A673 (cell line): Measurements from ENCODE around the gene SLC38A9.

ENCODE experiments used
- CTCF ChIP-seq: fragments of 300-800, 200-600 bp; sonication (generic); conservative IDR thresholded peaks from 2 replicates; pipeline ENCODE4 v1.5.1; 2017; ENCODE audit warnings: low read depth, mild to moderate bottlenecking, antibody characterized with exemption, low read length, moderate library complexity, mixed read lengths
- EZH2 ChIP-seq: fragments of 200-600 bp; sonication (generic); IDR thresholded peaks from 2 replicates; pipeline ENCODE4 v1.6.1; 2017; ENCODE audit warnings: borderline replicate concordance, low read depth, mild to moderate bottlenecking, mixed read lengths, antibody characterized with exemption, low read length; ENCODE audit not compliant: poor library complexity, severe bottlenecking

GRCh38 chr5:55629815-55630214, 82.3 kb downstream of the SLC38A9 start:
- TF ChIP-seq CTCF, result no peak
- no peak for TF ChIP-seq EZH2
